Mesodermal cell (in vitro differentiated cells): ENCODE data around the gene RPL26. TPM values are rescaled to one million over a fixed set of nuclear protein-coding genes. Genes with fewer than 3 reads are reported as not detected.
A peak's percentile ranks its signal among the peaks of the same experiment; 100 is the strongest.

Experiments
- H3K27ac ChIP-seq: 2 replicates; pipeline ENCODE4 v1.7.0; 2013; ENCODE audit warnings: mild to moderate bottlenecking, low read depth, low read length, moderate library complexity; ENCODE audit not compliant: severe bottlenecking
- H3K36me3 ChIP-seq: 2 replicates; pipeline ENCODE4 v1.7.1; 2013; ENCODE audit warnings: mild to moderate bottlenecking, low read length, moderate library complexity; ENCODE audit not compliant: control insufficient read depth, insufficient read depth
- H3K4me1 ChIP-seq: one replicate; pipeline ENCODE4 v1.7.1; 2013; ENCODE audit warnings: mild to moderate bottlenecking, low read length; ENCODE audit not compliant: insufficient read depth, control insufficient read depth, poor library complexity, severe bottlenecking
- H3K4me3 ChIP-seq: 2 replicates; pipeline ENCODE4 v1.7.0; 2013; ENCODE audit warnings: low read length, control low read depth, mild to moderate bottlenecking; ENCODE audit not compliant: insufficient read depth, poor library complexity, severe bottlenecking; ENCODE audit errors: extremely low read depth
- H3K9me3 ChIP-seq: 2 replicates; pipeline ENCODE4 v1.7.1; 2013; ENCODE audit warnings: mild to moderate bottlenecking, low read length, moderate library complexity; ENCODE audit not compliant: control insufficient read depth
- WGBS, 2 experiments: methylation state at CpG; one replicate each; pipeline ENCODE4 v1.1.5; 2013; ENCODE audit warnings: missing lambda C conversion rate in 2 of 2; ENCODE audit not compliant: insufficient coverage in 2 of 2; 5-methylcytosine and 5-hydroxymethylcytosine counted together
- polyA plus RNA-seq, 2 experiments: library from polyadenylated mRNA; stranded (reverse); fragments of 50-300 nt; gene quantifications; one replicate each; pipeline ENCODE4 v1.2.3, GENCODE V29; 2013

Gene RPL26
- 2,672 TPM for polyA plus RNA-seq (2013, experiment 1 of 2)
- polyA plus RNA-seq (2013, experiment 2 of 2), result 2,827 TPM

GRCh38 chr17:8383143-8383822, at the start of gene RPL26:
RPL26 (minus strand) TSS chr17:8383193; CDS start chr17:8382310, 883 bp downstream.
- Histone ChIP-seq H3K9me3 (no peaks in the 10 kb centered on the region), H3K27ac (peak within 1 kb of the TSS; percentile 98), H3K4me3 (peak within 1 kb of the TSS; percentile 63), H3K36me3 (peaks cover 38% of the 10 kb centered on the region), H3K4me1 (peaks cover 33% of the 10 kb centered on the region)
- WGBS, 2 experiments, result 0 to 1% methylated on average over 47 to 51 of the region's 55 CpGs

- H3K27ac ChIP-seq, result no peak overlapping the region
Measured at GRCh38 chr17:8430966-8431365, 48.0 kb upstream of the RPL26 start.

GRCh38 chr17:8426802-8427201, 43.8 kb upstream of the RPL26 start:
- Histone ChIP-seq H3K36me3 (no peaks in the 10 kb centered on the region), H3K9me3 (no peaks in the 10 kb centered on the region), H3K4me1 (peaks cover 4% of the 10 kb centered on the region), H3K27ac (no peak overlapping the region), H3K4me3 (no peak overlapping the region)
- WGBS, 2 experiments, result 100% methylated on average over 1 of the region's 3 CpGs; no CpG with 5 or more reads in 1 of the 2 experiments

More at GRCh38 chr17:8430966-8431365, 48.0 kb upstream of the RPL26 start:
- no peak overlapping the region for H3K4me3 ChIP-seq
- WGBS, 2 experiments, result 91 to 94% methylated on average over 6 to 7 of the region's 7 CpGs
- H3K36me3 ChIP-seq, result no peaks in the 10 kb centered on the region
- no peaks in the 10 kb centered on the region for H3K9me3 ChIP-seq
- H3K4me1 ChIP-seq, result peaks cover 4% of the 10 kb centered on the region

GRCh38 chr17:8426094-8426720, 43.2 kb upstream of the RPL26 start:
- H3K27ac ChIP-seq, result no peak overlapping the region
- no peaks in the 10 kb centered on the region for H3K36me3 ChIP-seq
- 79 to 85% methylated on average over 4 to 6 of the region's 6 CpGs for WGBS, 2 experiments
- H3K9me3 ChIP-seq, result no peaks in the 10 kb centered on the region
- peaks cover 4% of the 10 kb centered on the region for H3K4me1 ChIP-seq
- no peak overlapping the region for H3K4me3 ChIP-seq

- Histone ChIP-seq H3K9me3 (no peaks in the 10 kb centered on the region), H3K36me3 (no peaks in the 10 kb centered on the region), H3K4me3 (no peak overlapping the region), H3K27ac (no peak overlapping the region), H3K4me1 (no peaks in the 10 kb centered on the region)
- 79 to 84% methylated on average over 2 of the region's 3 CpGs for WGBS, 2 experiments
Measured at GRCh38 chr17:8421571-8421970, 38.6 kb upstream of the RPL26 start.

- H3K9me3 ChIP-seq, result no peaks in the 10 kb centered on the region
- H3K4me3 ChIP-seq, result no peak overlapping the region
- peak overlapping the region; percentile 8 for H3K27ac ChIP-seq
- WGBS, 2 experiments, result 89 to 100% methylated on average over 2 of the region's 5 CpGs
- H3K36me3 ChIP-seq, result no peaks in the 10 kb centered on the region
- no peaks in the 10 kb centered on the region for H3K4me1 ChIP-seq
Measured at GRCh38 chr17:8420041-8420934, 37.3 kb upstream of the RPL26 start.

- Histone ChIP-seq H3K4me3 (no peak overlapping the region), H3K4me1 (no peaks in the 10 kb centered on the region), H3K36me3 (no peaks in the 10 kb centered on the region), H3K27ac (no peak overlapping the region), H3K9me3 (no peaks in the 10 kb centered on the region)
- WGBS, 2 experiments, result no CpG with 5 or more reads among the region's 1 CpG
Measured at GRCh38 chr17:8419305-8419704, 36.3 kb upstream of the RPL26 start.

GRCh38 chr17:8418471-8418870, 35.5 kb upstream of the RPL26 start:
- Histone ChIP-seq H3K4me3 (no peak overlapping the region), H3K4me1 (no peaks in the 10 kb centered on the region), H3K36me3 (no peaks in the 10 kb centered on the region), H3K27ac (no peak overlapping the region), H3K9me3 (no peaks in the 10 kb centered on the region)
- 83 to 100% methylated on average over 1 of the region's 1 CpG for WGBS, 2 experiments

- no peak overlapping the region for H3K27ac ChIP-seq
- no peak overlapping the region for H3K4me3 ChIP-seq
- no peaks in the 10 kb centered on the region for H3K9me3 ChIP-seq
- no peaks in the 10 kb centered on the region for H3K4me1 ChIP-seq
- WGBS, 2 experiments, result 90% methylated on average over 4 of the region's 4 CpGs
- H3K36me3 ChIP-seq, result no peaks in the 10 kb centered on the region
Measured at GRCh38 chr17:8417806-8418205, 34.8 kb upstream of the RPL26 start.

GRCh38 chr17:8413938-8414337, 30.9 kb upstream of the RPL26 start:
- Histone ChIP-seq H3K4me1 (no peaks in the 10 kb centered on the region), H3K9me3 (no peaks in the 10 kb centered on the region), H3K36me3 (no peaks in the 10 kb centered on the region), H3K27ac (no peak overlapping the region), H3K4me3 (no peak overlapping the region)
